CD4-positive, alpha-beta T cell treated with Interleukin-4 for 4 hours (primary cell): ENCODE measurements around the gene SERPINF2.
A peak's percentile ranks its signal among the peaks of the same experiment; 100 is the strongest.
"Not testable (repeated sequence)": the region's sequence is repeated elsewhere in the genome, so short reads cannot be mapped to it uniquely, and the experiment has no call there.

Experiments
- DNase-seq: peaks from one replicate; pipeline ENCODE4 v3.0.0-alpha.2; 2020

Gene SERPINF2

GRCh38 chr17:1736348-1737281 is 6.1 kb upstream of the SERPINF2 start:
- peak; percentile 6 for DNase-seq

- no peak for DNase-seq
Observed at GRCh38 chr17:1737531-1738291, 5.0 kb upstream of the SERPINF2 start.

GRCh38 chr17:1741899-1742298 is 772 bp upstream of the SERPINF2 start:
- DNase-seq = not testable (repeated sequence)

GRCh38 chr17:1743088-1743439 is 393 bp downstream of the SERPINF2 start:
- no peak for DNase-seq

- no peak for DNase-seq
Observed at GRCh38 chr17:1744551-1745512, 2.2 kb downstream of the SERPINF2 start.

- no peak for DNase-seq
Observed at GRCh38 chr17:1745513-1746020, 2.9 kb downstream of the SERPINF2 start.

GRCh38 chr17:1746975-1747543 is 4.4 kb downstream of the SERPINF2 start:
- DNase-seq = no peak

GRCh38 chr17:1750628-1751027 is 8.0 kb downstream of the SERPINF2 start:
- DNase-seq = no peak

- DNase-seq = no peak
Observed at GRCh38 chr17:1752425-1753262, 10.0 kb downstream of the SERPINF2 start.

- no peak for DNase-seq
Observed at GRCh38 chr17:1753767-1754429, 11.2 kb downstream of the SERPINF2 start.

GRCh38 chr17:1754430-1755112 is 11.9 kb downstream of the SERPINF2 start:
- no peak for DNase-seq

GRCh38 chr17:1755252-1755826 is 12.7 kb downstream of the SERPINF2 start:
- DNase-seq = no peak

- no peak for DNase-seq
Observed at GRCh38 chr17:1755827-1756262, 13.2 kb downstream of the SERPINF2 start.

GRCh38 chr17:1758807-1759206 is 16.1 kb downstream of the SERPINF2 start:
- no peak for DNase-seq

- no peak for DNase-seq
Observed at GRCh38 chr17:1759529-1759928, 16.9 kb downstream of the SERPINF2 start.

- DNase-seq = no peak
Observed at GRCh38 chr17:1762233-1762900, 19.7 kb downstream of the SERPINF2 start.

GRCh38 chr17:1762901-1763898 is 20.5 kb downstream of the SERPINF2 start:
- DNase-seq = no peak

GRCh38 chr17:1764284-1764683 is 21.6 kb downstream of the SERPINF2 start:
- DNase-seq = peak; percentile 77
